ENCODE measurements around the gene KCNH8. TPM values are rescaled to one million over a fixed set of nuclear protein-coding genes. Genes with fewer than 3 reads are reported as not detected.

KCNH8 gene
- total and polyA plus RNA-seq, 4 donors = 0.02 to 0.08 (median 0.05) TPM; not detected in 1

DNA sequence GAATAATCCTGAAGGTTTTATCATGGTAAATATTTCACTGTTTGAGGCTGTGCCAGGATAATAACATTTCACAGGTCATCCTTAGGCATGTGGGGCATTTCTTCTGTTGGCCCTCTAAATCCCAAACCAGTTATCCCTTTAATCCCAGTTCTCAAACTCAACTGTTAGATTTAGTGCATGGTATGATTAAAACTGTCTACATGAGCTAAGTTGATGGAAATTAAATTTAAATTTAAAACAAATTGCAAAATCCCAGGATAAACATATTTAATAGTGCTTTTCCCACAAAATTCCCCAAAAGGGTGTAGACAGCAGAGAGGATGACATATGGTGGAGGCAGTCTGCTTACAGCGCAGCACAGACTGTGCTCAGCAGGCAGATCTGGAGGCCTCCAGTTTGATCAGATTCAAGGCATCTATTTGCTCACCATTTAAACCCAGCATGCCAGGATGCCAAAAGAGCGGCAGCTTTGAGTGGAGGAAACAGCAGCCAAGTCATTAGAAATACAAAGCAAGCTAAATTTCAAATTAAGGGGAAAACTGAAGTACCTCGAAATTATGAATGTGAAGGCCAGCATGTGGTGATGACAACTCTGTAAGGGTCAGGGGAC, 325.8 kb downstream of the KCNH8 start:
- no peaks in the 10 kb centered on the region for H3K36me3 ChIP-seq (ENCODE audit: control insufficient read depth in 4 of 4, insufficient read depth in 3 of 4, low read depth in 1 of 4, low read length in 3 of 4)
- no peak overlapping the region for H3K27ac ChIP-seq (ENCODE audit: low read depth in 1 of 2, low read length in 2 of 2)
- no peaks in the 10 kb centered on the region for H3K4me1 ChIP-seq (ENCODE audit: control insufficient read depth in 4 of 4, insufficient read depth in 4 of 4, low read length in 3 of 4)
- no peaks in the 10 kb centered on the region for H3K9me3 ChIP-seq (ENCODE audit: control insufficient read depth in 4 of 4, low read length in 3 of 4)
- no peak overlapping the region for H3K9ac ChIP-seq (ENCODE audit: low read depth in 1 of 2, low read length in 2 of 2)
- no peak for DNase-seq (ENCODE audit: low spot score)
- TF ChIP-seq, protein P1, sequence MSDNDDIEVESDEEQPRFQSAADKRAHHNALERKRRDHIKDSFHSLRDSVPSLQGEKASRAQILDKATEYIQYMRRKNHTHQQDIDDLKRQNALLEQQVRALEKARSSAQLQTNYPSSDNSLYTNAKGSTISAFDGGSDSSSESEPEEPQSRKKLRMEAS (IDR thresholded peaks at IDR 0.05) = no peak
- TF ChIP-seq, protein P2, sequence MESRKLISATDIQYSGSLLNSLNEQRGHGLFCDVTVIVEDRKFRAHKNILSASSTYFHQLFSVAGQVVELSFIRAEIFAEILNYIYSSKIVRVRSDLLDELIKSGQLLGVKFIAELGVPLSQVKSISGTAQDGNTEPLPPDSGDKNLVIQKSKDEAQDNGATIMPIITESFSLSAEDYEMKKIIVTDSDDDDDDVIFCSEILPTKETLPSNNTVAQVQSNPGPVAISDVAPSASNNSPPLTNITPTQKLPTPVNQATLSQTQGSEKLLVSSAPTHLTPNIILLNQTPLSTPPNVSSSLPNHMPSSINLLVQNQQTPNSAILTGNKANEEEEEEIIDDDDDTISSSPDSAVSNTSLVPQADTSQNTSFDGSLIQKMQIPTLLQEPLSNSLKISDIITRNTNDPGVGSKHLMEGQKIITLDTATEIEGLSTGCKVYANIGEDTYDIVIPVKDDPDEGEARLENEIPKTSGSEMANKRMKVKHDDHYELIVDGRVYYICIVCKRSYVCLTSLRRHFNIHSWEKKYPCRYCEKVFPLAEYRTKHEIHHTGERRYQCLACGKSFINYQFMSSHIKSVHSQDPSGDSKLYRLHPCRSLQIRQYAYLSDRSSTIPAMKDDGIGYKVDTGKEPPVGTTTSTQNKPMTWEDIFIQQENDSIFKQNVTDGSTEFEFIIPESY (IDR thresholded peaks at IDR 0.05) = no peak
- TF ChIP-seq JUND (IDR thresholded peaks at IDR 0.05) (no peak), EGR1 (IDR thresholded peaks at IDR 0.05; ENCODE audit: low read depth in 2 of 2) (no peak), RAD21 (IDR thresholded peaks at IDR 0.05) (no peak), FOXA1 (IDR thresholded peaks at IDR 0.05) (no peak), SP1 (IDR thresholded peaks at IDR 0.05) (no peak), GABPA (IDR thresholded peaks at IDR 0.05 in 1 of 2, conservative IDR thresholded peaks at IDR 0.05 in 1 of 2) (no peak), HNF4A (conservative IDR thresholded peaks at IDR 0.05) (no peak), TAF1 (conservative IDR thresholded peaks at IDR 0.05) (no peak), ATF3 (IDR thresholded peaks at IDR 0.05) (no peak), YY1 (IDR thresholded peaks at IDR 0.05) (no peak), NR2F2 (IDR thresholded peaks at IDR 0.05) (no peak), FOXA2 (IDR thresholded peaks at IDR 0.05) (no peak), RXRA (IDR thresholded peaks at IDR 0.05) (no peak), HNF4G (IDR thresholded peaks at IDR 0.05) (no peak)
- TF ChIP-seq, protein P3, sequence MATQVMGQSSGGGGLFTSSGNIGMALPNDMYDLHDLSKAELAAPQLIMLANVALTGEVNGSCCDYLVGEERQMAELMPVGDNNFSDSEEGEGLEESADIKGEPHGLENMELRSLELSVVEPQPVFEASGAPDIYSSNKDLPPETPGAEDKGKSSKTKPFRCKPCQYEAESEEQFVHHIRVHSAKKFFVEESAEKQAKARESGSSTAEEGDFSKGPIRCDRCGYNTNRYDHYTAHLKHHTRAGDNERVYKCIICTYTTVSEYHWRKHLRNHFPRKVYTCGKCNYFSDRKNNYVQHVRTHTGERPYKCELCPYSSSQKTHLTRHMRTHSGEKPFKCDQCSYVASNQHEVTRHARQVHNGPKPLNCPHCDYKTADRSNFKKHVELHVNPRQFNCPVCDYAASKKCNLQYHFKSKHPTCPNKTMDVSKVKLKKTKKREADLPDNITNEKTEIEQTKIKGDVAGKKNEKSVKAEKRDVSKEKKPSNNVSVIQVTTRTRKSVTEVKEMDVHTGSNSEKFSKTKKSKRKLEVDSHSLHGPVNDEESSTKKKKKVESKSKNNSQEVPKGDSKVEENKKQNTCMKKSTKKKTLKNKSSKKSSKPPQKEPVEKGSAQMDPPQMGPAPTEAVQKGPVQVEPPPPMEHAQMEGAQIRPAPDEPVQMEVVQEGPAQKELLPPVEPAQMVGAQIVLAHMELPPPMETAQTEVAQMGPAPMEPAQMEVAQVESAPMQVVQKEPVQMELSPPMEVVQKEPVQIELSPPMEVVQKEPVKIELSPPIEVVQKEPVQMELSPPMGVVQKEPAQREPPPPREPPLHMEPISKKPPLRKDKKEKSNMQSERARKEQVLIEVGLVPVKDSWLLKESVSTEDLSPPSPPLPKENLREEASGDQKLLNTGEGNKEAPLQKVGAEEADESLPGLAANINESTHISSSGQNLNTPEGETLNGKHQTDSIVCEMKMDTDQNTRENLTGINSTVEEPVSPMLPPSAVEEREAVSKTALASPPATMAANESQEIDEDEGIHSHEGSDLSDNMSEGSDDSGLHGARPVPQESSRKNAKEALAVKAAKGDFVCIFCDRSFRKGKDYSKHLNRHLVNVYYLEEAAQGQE (IDR thresholded peaks at IDR 0.05) = no peak
- 61% methylated on average over 3 of the region's 3 CpGs for WGBS
- no peaks in the 10 kb centered on the region for H3K27me3 ChIP-seq (ENCODE audit: control insufficient read depth in 4 of 4, insufficient read depth in 4 of 4, low read length in 3 of 4)
- H3K4me3 ChIP-seq (ENCODE audit: low read depth in 1 of 3, low read length in 3 of 3) = no peak overlapping the region

GRCh38 chr3:19476281-19476680, 328.0 kb downstream of the KCNH8 start:
- H3K4me1 ChIP-seq (ENCODE audit: control insufficient read depth in 4 of 4, insufficient read depth in 4 of 4, low read length in 3 of 4) = no peaks in the 10 kb centered on the region
- WGBS = 68% methylated on average over 7 of the region's 7 CpGs
- no peaks in the 10 kb centered on the region for H3K36me3 ChIP-seq (ENCODE audit: control insufficient read depth in 4 of 4, insufficient read depth in 3 of 4, low read depth in 1 of 4, low read length in 3 of 4)
- no peaks in the 10 kb centered on the region for H3K27me3 ChIP-seq (ENCODE audit: control insufficient read depth in 4 of 4, insufficient read depth in 4 of 4, low read length in 3 of 4)
- no peak overlapping the region for H3K9ac ChIP-seq (ENCODE audit: low read depth in 1 of 2, low read length in 2 of 2)
- no peak overlapping the region for H3K27ac ChIP-seq (ENCODE audit: low read depth in 1 of 2, low read length in 2 of 2)
- DNase-seq (ENCODE audit: low spot score) = no peak
- no peak overlapping the region for H3K4me3 ChIP-seq (ENCODE audit: low read depth in 1 of 3, low read length in 3 of 3)
- H3K9me3 ChIP-seq (ENCODE audit: control insufficient read depth in 4 of 4, low read length in 3 of 4) = no peaks in the 10 kb centered on the region
- TF ChIP-seq JUND (IDR thresholded peaks at IDR 0.05) (no peak), GABPA (IDR thresholded peaks at IDR 0.05 in 1 of 2, conservative IDR thresholded peaks at IDR 0.05 in 1 of 2) (no peak), HNF4G (IDR thresholded peaks at IDR 0.05) (no peak), ATF3 (IDR thresholded peaks at IDR 0.05) (no peak), NR2F2 (IDR thresholded peaks at IDR 0.05) (no peak), RXRA (IDR thresholded peaks at IDR 0.05) (no peak), FOXA2 (IDR thresholded peaks at IDR 0.05) (no peak), SP1 (IDR thresholded peaks at IDR 0.05) (no peak), FOXA1 (IDR thresholded peaks at IDR 0.05) (no peak)
- TF ChIP-seq, protein P1 (IDR thresholded peaks at IDR 0.05) = no peak
- TF ChIP-seq, protein P2 (IDR thresholded peaks at IDR 0.05) = no peak
- TF ChIP-seq, protein P3 (IDR thresholded peaks at IDR 0.05) = no peak
